ENCODE measurements around the gene MCMBP. TPM values are rescaled to one million over a fixed set of nuclear protein-coding genes. Genes with fewer than 3 reads are reported as not detected.

MCMBP gene
- total RNA-seq, 1 experiment from 2014 or later, result 71.0 TPM

DNA sequence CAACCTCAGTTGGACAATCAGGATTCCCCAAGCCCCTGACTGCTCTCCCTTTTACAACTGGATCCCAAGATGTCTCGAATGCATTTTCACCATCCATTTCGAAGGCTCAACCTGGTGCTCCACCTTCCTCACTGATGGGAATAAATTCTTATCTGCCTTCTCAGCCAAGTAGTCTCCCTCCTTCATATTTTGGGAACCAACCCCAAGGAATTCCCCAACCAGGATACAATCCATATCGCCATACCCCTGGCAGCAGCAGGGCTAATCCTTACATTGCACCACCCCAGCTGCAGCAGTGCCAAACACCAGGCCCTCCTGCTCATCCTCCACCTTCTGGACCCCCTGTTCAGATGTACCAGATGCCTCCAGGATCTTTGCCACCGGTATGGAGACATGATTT is 25.9 kb upstream of the MCMBP start:
- intact Hi-C loops (cut with micrococcal nuclease), result loop anchor here (10.0 kb wide), 1 partner anchor 214 kb away; no protein-coding TSS in a partner anchor
- TF ChIP-seq, protein P1, sequence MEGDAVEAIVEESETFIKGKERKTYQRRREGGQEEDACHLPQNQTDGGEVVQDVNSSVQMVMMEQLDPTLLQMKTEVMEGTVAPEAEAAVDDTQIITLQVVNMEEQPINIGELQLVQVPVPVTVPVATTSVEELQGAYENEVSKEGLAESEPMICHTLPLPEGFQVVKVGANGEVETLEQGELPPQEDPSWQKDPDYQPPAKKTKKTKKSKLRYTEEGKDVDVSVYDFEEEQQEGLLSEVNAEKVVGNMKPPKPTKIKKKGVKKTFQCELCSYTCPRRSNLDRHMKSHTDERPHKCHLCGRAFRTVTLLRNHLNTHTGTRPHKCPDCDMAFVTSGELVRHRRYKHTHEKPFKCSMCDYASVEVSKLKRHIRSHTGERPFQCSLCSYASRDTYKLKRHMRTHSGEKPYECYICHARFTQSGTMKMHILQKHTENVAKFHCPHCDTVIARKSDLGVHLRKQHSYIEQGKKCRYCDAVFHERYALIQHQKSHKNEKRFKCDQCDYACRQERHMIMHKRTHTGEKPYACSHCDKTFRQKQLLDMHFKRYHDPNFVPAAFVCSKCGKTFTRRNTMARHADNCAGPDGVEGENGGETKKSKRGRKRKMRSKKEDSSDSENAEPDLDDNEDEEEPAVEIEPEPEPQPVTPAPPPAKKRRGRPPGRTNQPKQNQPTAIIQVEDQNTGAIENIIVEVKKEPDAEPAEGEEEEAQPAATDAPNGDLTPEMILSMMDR (IDR thresholded peaks at IDR 0.05; ENCODE audit: unreplicated experiment), result no peak
- no peaks in the 10 kb centered on the region for H3K27me3 Mint-ChIP-seq (ENCODE audit: insufficient read depth, unreplicated experiment)
- H3K27ac Mint-ChIP-seq (ENCODE audit: low read depth, unreplicated experiment), result no peak overlapping the region
- peaks cover 39% of the 10 kb centered on the region for H3K4me1 Mint-ChIP-seq (ENCODE audit: insufficient read depth, unreplicated experiment)
- DNase-seq (ENCODE audit: unreplicated experiment), result no peak
- peaks cover 56% of the 10 kb centered on the region for H3K36me3 Mint-ChIP-seq (ENCODE audit: insufficient read depth, unreplicated experiment)
- peak overlapping the region; percentile 16 for H3K4me3 Mint-ChIP-seq (ENCODE audit: unreplicated experiment)
- H3K9me3 Mint-ChIP-seq (ENCODE audit: unreplicated experiment), result no peaks in the 10 kb centered on the region
- ChIA-PET POLR2A (interaction anchor here (0.7 to 1.2 kb wide), 2 partner anchors 27 to 36 kb away, joined by 3 read pairs; no protein-coding TSS in a partner anchor), CTCF (no interaction called here)
- no TSS peak for BruUV-seq (replicated peaks)

GRCh38 chr10:119896937-119897770 is 24.5 kb upstream of the MCMBP start:
- Mint-ChIP-seq H3K4me1 (ENCODE audit: insufficient read depth, unreplicated experiment) (peaks cover 42% of the 10 kb centered on the region), H3K27ac (ENCODE audit: low read depth, unreplicated experiment) (peak overlapping the region; percentile 88), H3K36me3 (ENCODE audit: insufficient read depth, unreplicated experiment) (peaks cover 44% of the 10 kb centered on the region), H3K4me3 (ENCODE audit: unreplicated experiment) (peak overlapping the region; percentile 61), H3K27me3 (ENCODE audit: insufficient read depth, unreplicated experiment) (no peaks in the 10 kb centered on the region), H3K9me3 (ENCODE audit: unreplicated experiment) (no peaks in the 10 kb centered on the region)
- DNase-seq (ENCODE audit: unreplicated experiment), result peak; percentile 42
- TF ChIP-seq, protein P1 (IDR thresholded peaks at IDR 0.05; ENCODE audit: unreplicated experiment), result no peak
- ChIA-PET POLR2A (interaction anchor here (0.5 to 1.4 kb wide), 9 partner anchors 24 to 304 kb away, joined by 3 to 8 read pairs (median 5); partner anchors contain the start of gene MCMBP), CTCF (interaction anchor here (0.7 to 2.3 kb wide), 5 partner anchors 24 to 840 kb away, joined by 3 to 9 read pairs (median 4); no protein-coding TSS in a partner anchor)
- no TSS peak for BruUV-seq (replicated peaks)
- intact Hi-C loops (cut with micrococcal nuclease), result loop anchor here (10.0 kb wide), 1 partner anchor 212 kb away; no protein-coding TSS in a partner anchor

- intact Hi-C loops (cut with micrococcal nuclease), result loop anchor here (10.0 kb wide), 1 partner anchor 211 kb away; no protein-coding TSS in a partner anchor
- TF ChIP-seq, protein P1 (IDR thresholded peaks at IDR 0.05; ENCODE audit: unreplicated experiment), result no peak
- H3K27me3 Mint-ChIP-seq (ENCODE audit: insufficient read depth, unreplicated experiment), result no peaks in the 10 kb centered on the region
- no peaks in the 10 kb centered on the region for H3K9me3 Mint-ChIP-seq (ENCODE audit: unreplicated experiment)
- peak overlapping the region; percentile 88 for H3K27ac Mint-ChIP-seq (ENCODE audit: low read depth, unreplicated experiment)
- BruUV-seq (replicated peaks), result no TSS peak
- POLR2A ChIA-PET, result interaction anchor here (0.7 to 7.1 kb wide), 8 partner anchors 23 to 209 kb away, joined by 3 to 122 read pairs (median 5); partner anchors contain the start of gene MCMBP
- CTCF ChIA-PET, result interaction anchor here (0.7 to 2.3 kb wide), 4 partner anchors 23 to 288 kb away, joined by 3 to 9 read pairs (median 4); no protein-coding TSS in a partner anchor
- peak overlapping the region; percentile 61 for H3K4me3 Mint-ChIP-seq (ENCODE audit: unreplicated experiment)
- H3K36me3 Mint-ChIP-seq (ENCODE audit: insufficient read depth, unreplicated experiment), result peaks cover 43% of the 10 kb centered on the region
- peak; percentile 78 for DNase-seq (ENCODE audit: unreplicated experiment)
- peaks cover 44% of the 10 kb centered on the region for H3K4me1 Mint-ChIP-seq (ENCODE audit: insufficient read depth, unreplicated experiment)
Observed at GRCh38 chr10:119896061-119896655, 23.5 kb upstream of the MCMBP start.
